Endothelial cell of umbilical vein (primary cell): ENCODE measurements around the gene SUGCT.

Source experiments
- EZH2 ChIP-seq: IDR thresholded peaks from 2 replicates; pipeline ENCODE4 v1.6.1; 2012; ENCODE audit warnings: borderline replicate concordance, low read depth, mild to moderate bottlenecking, moderate library complexity, low read length, inconsistent platforms; ENCODE audit not compliant: severe bottlenecking
- FOS ChIP-seq: IDR thresholded peaks from 2 replicates; pipeline ENCODE4 v1.6.1; 2011; ENCODE audit warnings: mild to moderate bottlenecking, low read length, moderate library complexity, borderline replicate concordance; ENCODE audit not compliant: insufficient read depth
- GATA2 ChIP-seq: IDR thresholded peaks from 2 replicates; pipeline ENCODE4 v1.7.0; 2011; ENCODE audit warnings: low read depth, mild to moderate bottlenecking, moderate library complexity, mixed read lengths, low read length; ENCODE audit not compliant: insufficient read length, insufficient read depth
- JUN ChIP-seq: IDR thresholded peaks from 2 replicates; pipeline ENCODE4 v1.6.1; 2011; ENCODE audit warnings: borderline replicate concordance, low read depth; ENCODE audit not compliant: insufficient read length, insufficient read depth
- MYC ChIP-seq: IDR thresholded peaks from one replicate; pipeline ENCODE4 v1.6.1; 2011; ENCODE audit warnings: mild to moderate bottlenecking, low read depth, low read length
- POLR2A ChIP-seq: IDR thresholded peaks from 2 replicates; pipeline ENCODE4 v1.6.1; 2012; ENCODE audit warnings: low read depth, mild to moderate bottlenecking, control low read depth, low read length
- POLR2AphosphoS5 ChIP-seq: IDR thresholded peaks from 2 replicates; pipeline ENCODE4 v1.6.1; 2012; ENCODE audit warnings: low read depth, mild to moderate bottlenecking, control low read depth, low read length, moderate library complexity; ENCODE audit not compliant: insufficient read depth
- TF ChIP-seq, protein P1 (sequence below), 2 donors: IDR thresholded peaks; 1 replicate in 1 of 2; 2 replicates in 1 of 2; pipeline ENCODE4 v1.5.1; 2011; ENCODE audit warnings: low read length in 2 of 2, mild to moderate bottlenecking in 2 of 2, moderate library complexity in 2 of 2, control low read depth in 1 of 2, inconsistent platforms in 1 of 2, low read depth in 1 of 2; ENCODE audit not compliant: insufficient read depth in 1 of 2; ENCODE audit errors: extremely low read depth in 1 of 2
- TF ChIP-seq, protein P2 (sequence below): IDR thresholded peaks from 2 replicates; pipeline ENCODE4 v1.6.1; 2011; ENCODE audit not compliant: insufficient read depth, insufficient read length

DNA sequence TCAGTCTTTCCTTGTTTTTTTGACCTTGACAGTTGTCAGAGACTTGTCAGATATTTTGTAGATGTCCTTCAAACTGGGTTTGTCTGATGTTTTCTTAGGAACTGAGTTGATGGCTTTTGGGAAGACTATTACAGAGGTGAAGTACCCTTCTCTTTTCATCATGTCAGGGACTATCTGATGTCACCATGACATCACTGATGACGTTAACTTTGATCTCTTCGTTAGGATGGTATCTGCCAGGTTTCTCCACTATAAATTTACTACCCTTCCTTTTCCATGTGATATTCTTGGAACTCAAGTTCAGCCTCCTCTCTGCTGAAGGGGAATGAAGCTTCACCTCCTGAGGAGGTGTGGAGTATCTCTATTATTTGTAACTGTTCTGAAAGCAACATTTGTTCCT, 78.5 kb downstream of the SUGCT start:
- TF ChIP-seq, protein P1, sequence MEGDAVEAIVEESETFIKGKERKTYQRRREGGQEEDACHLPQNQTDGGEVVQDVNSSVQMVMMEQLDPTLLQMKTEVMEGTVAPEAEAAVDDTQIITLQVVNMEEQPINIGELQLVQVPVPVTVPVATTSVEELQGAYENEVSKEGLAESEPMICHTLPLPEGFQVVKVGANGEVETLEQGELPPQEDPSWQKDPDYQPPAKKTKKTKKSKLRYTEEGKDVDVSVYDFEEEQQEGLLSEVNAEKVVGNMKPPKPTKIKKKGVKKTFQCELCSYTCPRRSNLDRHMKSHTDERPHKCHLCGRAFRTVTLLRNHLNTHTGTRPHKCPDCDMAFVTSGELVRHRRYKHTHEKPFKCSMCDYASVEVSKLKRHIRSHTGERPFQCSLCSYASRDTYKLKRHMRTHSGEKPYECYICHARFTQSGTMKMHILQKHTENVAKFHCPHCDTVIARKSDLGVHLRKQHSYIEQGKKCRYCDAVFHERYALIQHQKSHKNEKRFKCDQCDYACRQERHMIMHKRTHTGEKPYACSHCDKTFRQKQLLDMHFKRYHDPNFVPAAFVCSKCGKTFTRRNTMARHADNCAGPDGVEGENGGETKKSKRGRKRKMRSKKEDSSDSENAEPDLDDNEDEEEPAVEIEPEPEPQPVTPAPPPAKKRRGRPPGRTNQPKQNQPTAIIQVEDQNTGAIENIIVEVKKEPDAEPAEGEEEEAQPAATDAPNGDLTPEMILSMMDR (IDR thresholded peaks at IDR 0.05; ENCODE audit: extremely low read depth in 1 of 2, insufficient read depth in 1 of 2, low read depth in 1 of 2, low read length in 2 of 2): no peak
- TF ChIP-seq EZH2: no peak
- TF ChIP-seq POLR2A: no peak
- TF ChIP-seq POLR2AphosphoS5: no peak
- no peak for TF ChIP-seq JUN
- no peak for TF ChIP-seq GATA2
- TF ChIP-seq, protein P2, sequence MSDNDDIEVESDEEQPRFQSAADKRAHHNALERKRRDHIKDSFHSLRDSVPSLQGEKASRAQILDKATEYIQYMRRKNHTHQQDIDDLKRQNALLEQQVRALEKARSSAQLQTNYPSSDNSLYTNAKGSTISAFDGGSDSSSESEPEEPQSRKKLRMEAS: no peak
- no peak for TF ChIP-seq MYC
- TF ChIP-seq FOS: no peak
